ENCODE data around the gene TNPO3.

The TNPO3 gene

GRCh38 chr7:128963327-128963757, 91.6 kb downstream of the TNPO3 start:
- no peak overlapping the region for H4K12ac ChIP-seq (ENCODE audit: low read depth, low read length)
- no peak overlapping the region for H2AFZ ChIP-seq (ENCODE audit: insufficient read depth, low read length, poor library complexity)
- no peak overlapping the region for H3K4ac ChIP-seq (ENCODE audit: low read depth, low read length)
- H2AK5ac ChIP-seq (ENCODE audit: low read length), result no peak overlapping the region
- H3K27ac ChIP-seq (ENCODE audit: low read depth, low read length), result no peak overlapping the region
- H3K4me3 ChIP-seq (ENCODE audit: low read depth, low read length), result no peak overlapping the region
- no CpG with 5 or more reads among the region's 1 CpG for WGBS (ENCODE audit: extremely low coverage, insufficient coverage, insufficient read length)
- H4K91ac ChIP-seq (ENCODE audit: low read depth, low read length), result no peak overlapping the region
- no peak overlapping the region for H4K8ac ChIP-seq (ENCODE audit: low read depth, low read length)
- no peak overlapping the region for H2BK5ac ChIP-seq (ENCODE audit: low read depth, low read length, poor library complexity)
- H3K18ac ChIP-seq (ENCODE audit: low read length), result no peak overlapping the region
- H2BK120ac ChIP-seq (ENCODE audit: insufficient read depth, low read length, poor library complexity), result no peak overlapping the region
- peaks cover 7 to 17% of the 10 kb centered on the region in 2 experiments for H3K36me3 ChIP-seq (ENCODE audit: control insufficient read depth in 1 of 2, insufficient read depth in 2 of 2, low read length in 2 of 2)
- H2BK12ac ChIP-seq (ENCODE audit: low read length), result no peak overlapping the region
- no peak overlapping the region for H3K9ac ChIP-seq (ENCODE audit: low read length)
- H3K27me3 ChIP-seq (ENCODE audit: insufficient read depth, low read length), result no peaks in the 10 kb centered on the region
- no peaks in the 10 kb centered on the region for H3K9me3 ChIP-seq (ENCODE audit: insufficient read depth, low read depth, low read length)
- no peak overlapping the region for H3K14ac ChIP-seq (ENCODE audit: low read length)
- DNase-seq, result peak in 1 of 2 donors; percentile 30
- H3K79me2 ChIP-seq (ENCODE audit: control insufficient read depth, insufficient read depth, low read length, poor library complexity), result no peaks in the 10 kb centered on the region
- no peak overlapping the region for H3K4me2 ChIP-seq (ENCODE audit: low read length)
- no peak overlapping the region for H3K23ac ChIP-seq (ENCODE audit: low read length)
- H3K79me1 ChIP-seq (ENCODE audit: low read length), result no peaks in the 10 kb centered on the region
- no peaks in the 10 kb centered on the region for H3K4me1 ChIP-seq (ENCODE audit: control insufficient read depth in 1 of 2, insufficient read depth in 2 of 2, low read length in 2 of 2)

GRCh38 chr7:128962899-128963298, 92.0 kb downstream of the TNPO3 start:
- no peak overlapping the region for H3K4me2 ChIP-seq (ENCODE audit: low read length)
- peaks cover 7 to 17% of the 10 kb centered on the region in 2 experiments for H3K36me3 ChIP-seq (ENCODE audit: control insufficient read depth in 1 of 2, insufficient read depth in 2 of 2, low read length in 2 of 2)
- H3K4me1 ChIP-seq (ENCODE audit: control insufficient read depth in 1 of 2, insufficient read depth in 2 of 2, low read length in 2 of 2), result no peaks in the 10 kb centered on the region
- no peak overlapping the region for H3K14ac ChIP-seq (ENCODE audit: low read length)
- no peak overlapping the region for H2BK5ac ChIP-seq (ENCODE audit: low read depth, low read length, poor library complexity)
- H2AK5ac ChIP-seq (ENCODE audit: low read length), result no peak overlapping the region
- no peak overlapping the region for H3K18ac ChIP-seq (ENCODE audit: low read length)
- no peak overlapping the region for H4K12ac ChIP-seq (ENCODE audit: low read depth, low read length)
- H3K23ac ChIP-seq (ENCODE audit: low read length), result no peak overlapping the region
- no peaks in the 10 kb centered on the region for H3K9me3 ChIP-seq (ENCODE audit: insufficient read depth, low read depth, low read length)
- no peak overlapping the region for H3K4me3 ChIP-seq (ENCODE audit: low read depth, low read length)
- no peaks in the 10 kb centered on the region for H3K79me1 ChIP-seq (ENCODE audit: low read length)
- no peak overlapping the region for H3K9ac ChIP-seq (ENCODE audit: low read length)
- no peak overlapping the region for H4K8ac ChIP-seq (ENCODE audit: low read depth, low read length)
- H2BK12ac ChIP-seq (ENCODE audit: low read length), result no peak overlapping the region
- no peak overlapping the region for H3K27ac ChIP-seq (ENCODE audit: low read depth, low read length)
- H2AFZ ChIP-seq (ENCODE audit: insufficient read depth, low read length, poor library complexity), result no peak overlapping the region
- H3K4ac ChIP-seq (ENCODE audit: low read depth, low read length), result no peak overlapping the region
- no peaks in the 10 kb centered on the region for H3K79me2 ChIP-seq (ENCODE audit: control insufficient read depth, insufficient read depth, low read length, poor library complexity)
- no peaks in the 10 kb centered on the region for H3K27me3 ChIP-seq (ENCODE audit: insufficient read depth, low read length)
- no peak overlapping the region for H4K91ac ChIP-seq (ENCODE audit: low read depth, low read length)
- DNase-seq, result peak in 1 of 2 donors; percentile 3
- no peak overlapping the region for H2BK120ac ChIP-seq (ENCODE audit: insufficient read depth, low read length, poor library complexity)

- no peak overlapping the region for H3K14ac ChIP-seq (ENCODE audit: low read length)
- peaks cover 10 to 17% of the 10 kb centered on the region in 2 experiments for H3K36me3 ChIP-seq (ENCODE audit: control insufficient read depth in 1 of 2, insufficient read depth in 2 of 2, low read length in 2 of 2)
- no peaks in the 10 kb centered on the region for H3K79me1 ChIP-seq (ENCODE audit: low read length)
- H3K79me2 ChIP-seq (ENCODE audit: control insufficient read depth, insufficient read depth, low read length, poor library complexity), result no peaks in the 10 kb centered on the region
- no peak overlapping the region for H2AFZ ChIP-seq (ENCODE audit: insufficient read depth, low read length, poor library complexity)
- no peak overlapping the region for H4K12ac ChIP-seq (ENCODE audit: low read depth, low read length)
- no CpG with 5 or more reads among the region's 8 CpGs for WGBS (ENCODE audit: extremely low coverage, insufficient coverage, insufficient read length)
- no peak overlapping the region for H3K4me2 ChIP-seq (ENCODE audit: low read length)
- no peak overlapping the region for H2BK5ac ChIP-seq (ENCODE audit: low read depth, low read length, poor library complexity)
- H3K18ac ChIP-seq (ENCODE audit: low read length), result no peak overlapping the region
- DNase-seq, result peak; percentile 57 to 87
- H3K9me3 ChIP-seq (ENCODE audit: insufficient read depth, low read depth, low read length), result no peaks in the 10 kb centered on the region
- no peak overlapping the region for H2AK5ac ChIP-seq (ENCODE audit: low read length)
- no peak overlapping the region for H2BK12ac ChIP-seq (ENCODE audit: low read length)
- no peak overlapping the region for H3K23ac ChIP-seq (ENCODE audit: low read length)
- no peak overlapping the region for H4K8ac ChIP-seq (ENCODE audit: low read depth, low read length)
- no peak overlapping the region for H3K27ac ChIP-seq (ENCODE audit: low read depth, low read length)
- H3K4me1 ChIP-seq (ENCODE audit: control insufficient read depth in 1 of 2, insufficient read depth in 2 of 2, low read length in 2 of 2), result no peaks in the 10 kb centered on the region
- no peak overlapping the region for H4K91ac ChIP-seq (ENCODE audit: low read depth, low read length)
- H3K4me3 ChIP-seq (ENCODE audit: low read depth, low read length), result no peak overlapping the region
- no peak overlapping the region for H3K4ac ChIP-seq (ENCODE audit: low read depth, low read length)
- no peaks in the 10 kb centered on the region for H3K27me3 ChIP-seq (ENCODE audit: insufficient read depth, low read length)
- no peak overlapping the region for H2BK120ac ChIP-seq (ENCODE audit: insufficient read depth, low read length, poor library complexity)
- H3K9ac ChIP-seq (ENCODE audit: low read length), result no peak overlapping the region
These were observed 93.8 kb downstream of the TNPO3 start for GRCh38 chr7:128961030-128961659.

- Histone ChIP-seq H2BK12ac (ENCODE audit: low read length) (no peak overlapping the region), H2BK120ac (ENCODE audit: insufficient read depth, low read length, poor library complexity) (no peak overlapping the region), H3K4me2 (ENCODE audit: low read length) (no peak overlapping the region), H3K27ac (ENCODE audit: low read depth, low read length) (no peak overlapping the region), H3K4ac (ENCODE audit: low read depth, low read length) (no peak overlapping the region), H3K4me1 (ENCODE audit: control insufficient read depth in 1 of 2, insufficient read depth in 2 of 2, low read length in 2 of 2) (no peaks in the 10 kb centered on the region), H3K79me1 (ENCODE audit: low read length) (no peaks in the 10 kb centered on the region), H2BK5ac (ENCODE audit: low read depth, low read length, poor library complexity) (no peak overlapping the region), H3K4me3 (ENCODE audit: low read depth, low read length) (no peak overlapping the region), H2AK5ac (ENCODE audit: low read length) (no peak overlapping the region), H4K12ac (ENCODE audit: low read depth, low read length) (no peak overlapping the region), H3K14ac (ENCODE audit: low read length) (no peak overlapping the region), H4K91ac (ENCODE audit: low read depth, low read length) (no peak overlapping the region), H3K18ac (ENCODE audit: low read length) (no peak overlapping the region), H3K36me3 (ENCODE audit: control insufficient read depth in 1 of 2, insufficient read depth in 2 of 2, low read length in 2 of 2) (peaks cover 16 to 30% of the 10 kb centered on the region in 2 experiments), H2AFZ (ENCODE audit: insufficient read depth, low read length, poor library complexity) (no peak overlapping the region), H3K9ac (ENCODE audit: low read length) (no peak overlapping the region), H3K79me2 (ENCODE audit: control insufficient read depth, insufficient read depth, low read length, poor library complexity) (no peaks in the 10 kb centered on the region), H3K9me3 (ENCODE audit: insufficient read depth, low read depth, low read length) (no peaks in the 10 kb centered on the region), H4K8ac (ENCODE audit: low read depth, low read length) (no peak overlapping the region), H3K23ac (ENCODE audit: low read length) (no peak overlapping the region), H3K27me3 (ENCODE audit: insufficient read depth, low read length) (no peaks in the 10 kb centered on the region)
- DNase-seq, result no peak
- no CpG with 5 or more reads among the region's 4 CpGs for WGBS (ENCODE audit: extremely low coverage, insufficient coverage, insufficient read length)
These were observed 95.6 kb downstream of the TNPO3 start for GRCh38 chr7:128959296-128959695.

Data from trophoblast cell (in vitro differentiated cells and primary cell).